GM21528 (cell line): ENCODE data around the gene BNIPL.

ENCODE experiments used
- ATAC-seq: cut with Tn5 transposase; IDR thresholded peaks from one replicate; pipeline ENCODE4 v1.9.1; 2021; ENCODE audit warnings: mild to moderate bottlenecking, moderate library complexity; ENCODE audit not compliant: unreplicated experiment, low FRiP score

The BNIPL gene

DNA sequence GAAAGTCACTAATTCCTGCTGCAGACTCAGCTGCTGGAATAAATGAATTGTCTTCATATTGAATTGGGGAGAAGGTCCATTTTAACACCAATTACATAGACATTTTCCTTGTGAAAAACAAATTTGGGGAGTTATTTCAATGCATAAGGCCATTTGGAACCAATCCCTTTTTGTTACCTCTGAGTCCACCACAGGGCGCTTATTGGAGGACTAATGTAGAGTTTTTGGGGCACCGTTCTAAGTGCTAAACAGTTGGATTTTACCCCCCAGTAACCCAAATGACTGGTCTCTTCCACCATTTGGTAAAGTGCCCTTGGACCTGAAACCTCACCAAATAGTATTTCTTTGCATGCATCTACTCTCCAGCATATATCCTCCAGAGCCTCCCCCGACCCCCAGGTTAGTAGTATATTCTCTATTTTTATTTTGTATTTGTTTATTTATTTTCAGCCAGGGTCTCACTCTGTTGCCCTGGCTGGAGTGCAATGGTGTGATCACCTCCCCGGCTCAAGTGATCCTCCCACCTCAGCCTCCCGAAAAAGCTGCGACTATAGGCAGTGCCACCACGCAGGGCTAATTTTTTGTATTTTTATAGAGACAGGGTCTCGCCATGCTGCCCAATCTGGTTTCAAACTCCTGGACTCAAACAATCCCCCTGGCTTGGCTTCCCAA is 26.6 kb upstream of the BNIPL start:
- no peak for ATAC-seq

DNA sequence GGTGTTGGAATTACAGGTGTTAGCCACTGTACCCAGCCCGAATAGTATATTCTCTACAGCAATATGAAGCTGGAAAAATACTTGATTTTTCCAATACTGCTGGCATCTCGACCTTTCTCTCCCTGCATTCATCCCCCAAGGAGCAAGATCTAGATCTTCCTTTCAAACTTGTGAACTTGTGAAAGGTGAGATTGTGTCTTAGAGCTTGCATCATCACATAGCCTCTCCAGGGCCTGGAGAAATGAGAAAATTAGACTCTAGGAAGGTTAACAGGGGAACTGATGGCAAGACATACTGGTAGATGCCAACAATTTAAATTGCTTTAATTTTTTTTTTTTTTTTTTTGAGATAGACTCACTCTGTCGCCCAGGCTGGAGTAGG is 26.1 kb upstream of the BNIPL start:
- ATAC-seq, result no peak

DNA sequence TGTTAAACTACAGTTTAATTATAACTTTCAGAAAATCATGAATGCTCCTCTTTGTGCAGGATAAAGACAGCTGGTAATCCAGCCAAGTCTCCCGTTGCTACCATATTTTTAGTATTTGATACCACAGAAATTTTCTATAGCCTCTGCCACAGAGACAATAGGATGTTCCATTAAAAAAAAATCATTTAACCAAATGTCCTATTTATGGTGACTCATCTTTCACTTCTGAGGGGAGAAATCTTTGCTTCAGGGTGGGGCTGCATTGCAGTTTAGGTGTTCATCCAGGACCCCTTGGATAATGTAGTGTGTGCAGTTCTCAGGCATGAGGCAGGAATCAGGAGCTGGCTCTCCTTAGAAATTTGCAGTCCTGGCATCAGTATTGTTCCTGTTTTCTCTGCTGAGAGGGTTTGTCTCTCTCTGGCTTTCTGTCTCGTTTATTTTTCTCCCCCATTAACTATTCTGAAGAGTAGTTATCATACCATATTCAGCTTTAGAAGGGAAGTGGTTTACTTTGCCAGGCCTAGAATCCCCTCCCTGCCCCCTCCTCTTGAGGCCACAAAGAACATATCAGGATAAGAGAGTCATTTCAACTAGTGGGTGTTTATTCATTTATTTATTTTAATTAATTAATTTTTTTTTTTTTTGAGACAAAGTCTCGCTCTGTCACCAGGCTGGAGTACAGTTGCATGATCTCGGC is 25.1 kb upstream of the BNIPL start:
- ATAC-seq, result no peak

DNA sequence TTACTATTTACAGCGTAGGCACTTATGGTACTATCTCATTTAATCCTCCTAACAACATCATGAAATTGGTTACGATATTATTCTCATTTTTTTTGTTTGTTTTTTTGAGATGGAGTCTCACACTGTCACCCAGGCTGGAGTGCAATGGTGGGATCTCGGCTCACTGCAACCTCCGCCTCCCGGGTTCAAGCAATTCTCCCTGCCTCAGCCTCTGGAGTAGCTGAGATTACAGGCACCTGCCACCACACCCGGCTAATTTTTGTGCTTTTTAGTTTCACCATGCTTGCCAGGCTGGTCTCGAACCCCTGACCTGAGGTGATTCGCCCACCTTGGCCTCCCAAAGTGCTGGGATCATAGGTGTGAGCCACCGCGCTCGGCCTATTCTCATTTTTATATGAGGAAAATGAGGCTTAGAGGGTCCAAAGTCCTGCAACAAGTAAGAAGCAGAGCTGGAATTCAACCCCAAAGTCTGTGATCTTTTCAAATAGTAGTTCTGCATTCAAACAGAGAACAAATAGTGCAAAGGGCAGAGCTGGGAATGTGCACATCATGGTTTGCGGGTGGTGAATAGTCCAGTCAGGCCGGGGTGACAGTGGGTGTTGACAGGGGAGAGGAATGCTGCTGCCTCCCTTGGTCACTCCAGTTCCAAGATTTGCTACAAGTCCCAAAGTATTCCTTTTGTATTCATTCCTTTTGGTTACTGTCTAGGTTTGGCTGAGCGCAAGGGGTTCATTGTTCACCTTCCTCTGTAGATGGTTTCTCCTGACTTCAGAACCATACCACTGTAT is 23.5 kb upstream of the BNIPL start:
- no peak for ATAC-seq

DNA sequence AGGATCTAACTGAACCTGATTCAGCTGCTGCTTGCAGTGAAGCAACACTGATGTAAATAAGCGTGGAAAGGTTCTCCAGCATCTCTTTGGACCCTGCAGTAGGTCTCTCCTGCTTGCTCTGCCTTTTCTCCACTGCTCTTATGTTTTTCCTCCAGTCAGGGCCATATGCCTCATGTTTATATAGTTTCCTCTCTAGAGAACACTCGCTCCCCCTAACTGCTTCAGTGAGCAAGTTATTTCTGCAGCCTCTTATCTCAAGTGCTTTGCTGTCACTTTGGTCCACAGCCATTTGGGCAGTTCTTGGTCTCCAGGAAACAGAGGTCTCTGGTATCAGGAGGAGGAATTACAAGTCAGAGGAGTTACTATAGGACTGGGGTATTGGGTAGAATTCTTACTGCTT is 22.9 kb upstream of the BNIPL start:
- no peak for ATAC-seq

DNA sequence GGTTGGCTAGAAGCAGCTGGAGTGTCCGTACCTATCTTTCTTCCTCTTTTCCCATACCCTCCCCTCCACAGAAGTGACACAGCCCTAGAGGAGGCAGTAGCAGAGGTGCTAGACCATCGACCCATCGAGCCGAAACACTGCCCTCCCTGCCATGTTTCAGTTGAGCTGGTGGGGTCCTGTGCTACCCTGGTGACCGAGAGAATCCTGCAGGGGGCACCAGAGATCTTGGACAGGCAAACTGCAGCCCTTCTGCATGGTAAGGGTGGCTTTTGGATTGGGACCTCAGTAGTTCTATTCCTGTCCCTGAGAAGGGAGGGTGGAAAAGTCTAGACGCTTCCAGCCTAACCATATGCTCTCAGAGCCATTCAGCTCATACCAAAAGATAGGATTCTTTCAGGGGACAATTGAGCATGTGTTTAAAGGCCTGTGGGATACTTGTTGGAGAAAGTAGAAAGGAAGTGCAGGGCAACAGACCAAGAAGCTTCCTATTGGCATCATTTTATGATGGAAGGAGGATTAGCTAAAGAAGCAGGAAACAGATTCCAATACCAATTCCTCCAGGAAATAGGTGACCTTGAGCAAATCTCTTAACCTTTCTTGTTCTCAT is 11.7 kb upstream of the BNIPL start:
- ATAC-seq, result no peak

DNA sequence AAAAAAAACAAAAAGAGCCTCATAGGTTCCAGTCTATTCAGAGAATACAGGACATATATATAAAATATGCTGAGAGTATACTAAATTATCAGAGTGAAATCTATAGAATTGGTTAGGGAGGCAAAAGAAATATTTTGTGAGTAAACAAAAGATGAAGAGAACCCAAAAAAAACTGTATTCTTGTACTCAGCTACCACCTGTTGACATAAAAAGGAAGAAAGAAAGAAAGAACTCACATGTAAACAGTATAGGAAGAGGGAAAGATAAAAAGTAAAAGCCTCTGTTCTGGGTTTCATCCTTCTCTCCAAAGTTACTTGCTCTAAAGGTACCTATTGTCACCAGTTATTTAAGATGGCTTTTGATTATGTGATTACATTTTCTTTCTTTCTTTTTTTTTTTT is 9.9 kb upstream of the BNIPL start:
- no peak for ATAC-seq

DNA sequence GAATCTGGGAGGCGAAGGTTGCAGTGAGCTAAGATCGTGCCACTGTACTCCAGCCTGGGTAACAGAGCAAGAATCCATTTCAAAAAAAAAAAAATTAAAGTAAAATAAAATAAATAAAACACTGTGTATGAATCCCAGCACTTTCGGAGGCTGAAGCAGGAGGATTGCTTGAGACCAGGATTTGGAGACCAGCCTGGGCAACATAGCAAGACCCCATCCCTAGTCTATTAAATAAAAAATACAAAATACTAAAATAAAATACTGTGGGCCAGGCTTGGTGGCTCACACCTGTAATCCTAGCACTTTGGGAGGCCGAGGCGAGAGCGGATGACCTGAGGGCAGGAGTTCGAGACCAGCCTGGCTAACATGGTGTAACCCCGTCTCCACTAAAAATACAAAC is 4.2 kb upstream of the BNIPL start:
- ATAC-seq, result no peak

DNA sequence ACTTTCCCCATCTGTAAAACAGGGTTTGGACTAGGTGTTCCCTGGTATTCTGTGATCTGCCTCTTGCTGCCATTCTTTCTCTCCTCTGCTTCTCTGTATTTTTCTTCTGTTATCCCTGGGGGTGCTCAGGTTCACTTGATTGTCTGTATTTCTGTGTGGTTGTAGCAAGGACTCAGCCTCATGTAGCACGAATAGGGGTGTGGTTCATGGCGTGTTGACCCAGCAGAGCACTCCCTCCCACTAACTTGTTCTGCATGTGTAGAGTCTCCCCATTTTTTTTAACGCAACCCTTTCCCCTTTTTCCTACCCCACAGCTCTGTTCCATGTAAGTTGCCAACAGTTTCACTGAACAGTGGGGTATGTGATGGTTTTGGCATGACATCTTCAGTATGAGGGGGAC is 1.2 kb upstream of the BNIPL start:
- ATAC-seq, result no peak

DNA sequence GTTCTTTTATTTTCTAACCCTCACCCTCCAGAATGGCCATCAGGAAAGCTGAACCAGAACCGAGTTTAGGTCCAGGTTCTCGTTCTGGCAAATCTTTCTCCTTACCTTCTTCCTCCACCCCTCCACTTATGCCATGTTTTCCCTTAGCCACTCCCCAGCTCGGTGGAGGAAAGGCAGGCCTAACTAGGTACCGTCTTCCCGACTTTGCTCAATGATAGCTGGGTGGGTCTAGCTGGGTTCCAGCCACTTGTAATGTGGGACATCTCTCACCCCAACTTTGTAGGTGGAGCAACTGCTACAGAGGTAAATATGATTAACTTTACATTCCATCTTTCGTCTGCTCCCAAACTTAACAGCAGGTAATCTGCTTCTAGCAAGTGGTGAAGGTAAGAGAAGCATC is 646 bp downstream of the BNIPL start:
- no peak for ATAC-seq

DNA sequence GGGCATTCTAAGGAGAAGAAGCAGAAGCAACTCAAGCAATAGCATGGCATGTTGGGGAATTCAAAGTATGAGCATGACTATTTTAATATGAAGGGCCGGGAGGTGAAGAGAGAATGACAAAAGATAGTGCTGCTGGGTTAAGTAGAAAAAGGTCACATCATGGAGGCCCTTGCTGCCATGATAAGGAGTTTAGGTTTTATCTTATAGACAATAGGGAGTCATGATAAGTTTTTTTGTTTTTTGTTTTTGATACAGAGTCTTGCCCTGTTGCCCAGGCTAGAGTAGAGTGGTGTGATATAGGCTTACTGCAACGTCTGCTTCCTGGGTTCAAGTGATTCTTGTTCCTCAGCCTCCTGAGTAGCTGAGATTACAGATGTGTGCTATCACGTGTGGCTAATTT is 3.1 kb downstream of the BNIPL start:
- no peak for ATAC-seq

DNA sequence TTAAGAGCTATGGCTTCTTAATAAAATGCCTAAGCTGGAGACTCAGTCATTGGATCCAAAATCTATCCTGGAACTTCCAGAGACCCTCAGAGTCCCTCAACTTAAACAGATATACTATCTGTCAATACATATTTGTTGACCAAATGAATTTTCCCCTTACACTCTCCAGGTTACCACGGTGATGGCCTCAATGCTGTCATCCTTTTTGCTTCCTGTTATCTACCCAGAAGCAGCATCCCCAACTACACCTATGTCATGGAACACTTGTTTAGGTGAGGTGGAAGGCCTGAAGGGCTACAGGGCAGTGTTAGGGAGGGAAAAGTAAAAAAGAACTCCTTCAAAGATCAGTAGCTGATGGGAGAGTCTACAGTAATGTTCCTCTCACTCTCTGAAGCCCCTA is 6.8 kb downstream of the BNIPL start:
- ATAC-seq, result no peak

DNA sequence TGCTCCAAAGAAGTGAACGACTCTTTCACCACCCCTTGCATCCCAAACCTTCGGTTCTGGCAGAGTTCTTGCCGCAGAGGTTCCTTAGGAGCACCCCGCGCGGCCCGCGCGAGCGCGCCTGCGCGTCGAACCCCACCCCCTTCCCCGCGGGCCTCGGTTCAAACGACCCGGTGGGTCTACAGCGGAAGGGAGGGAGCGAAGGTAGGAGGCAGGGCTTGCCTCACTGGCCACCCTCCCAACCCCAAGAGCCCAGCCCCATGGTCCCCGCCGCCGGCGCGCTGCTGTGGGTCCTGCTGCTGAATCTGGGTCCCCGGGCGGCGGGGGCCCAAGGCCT is 11.2 kb downstream of the BNIPL start, which contains the start of gene C1orf56:
Gene C1orf56, plus strand, starts transcription at position 161 of the 334 bp plus-strand sequence. Its CDS starts 97 bp downstream, at position 258.
- no peak for ATAC-seq

DNA sequence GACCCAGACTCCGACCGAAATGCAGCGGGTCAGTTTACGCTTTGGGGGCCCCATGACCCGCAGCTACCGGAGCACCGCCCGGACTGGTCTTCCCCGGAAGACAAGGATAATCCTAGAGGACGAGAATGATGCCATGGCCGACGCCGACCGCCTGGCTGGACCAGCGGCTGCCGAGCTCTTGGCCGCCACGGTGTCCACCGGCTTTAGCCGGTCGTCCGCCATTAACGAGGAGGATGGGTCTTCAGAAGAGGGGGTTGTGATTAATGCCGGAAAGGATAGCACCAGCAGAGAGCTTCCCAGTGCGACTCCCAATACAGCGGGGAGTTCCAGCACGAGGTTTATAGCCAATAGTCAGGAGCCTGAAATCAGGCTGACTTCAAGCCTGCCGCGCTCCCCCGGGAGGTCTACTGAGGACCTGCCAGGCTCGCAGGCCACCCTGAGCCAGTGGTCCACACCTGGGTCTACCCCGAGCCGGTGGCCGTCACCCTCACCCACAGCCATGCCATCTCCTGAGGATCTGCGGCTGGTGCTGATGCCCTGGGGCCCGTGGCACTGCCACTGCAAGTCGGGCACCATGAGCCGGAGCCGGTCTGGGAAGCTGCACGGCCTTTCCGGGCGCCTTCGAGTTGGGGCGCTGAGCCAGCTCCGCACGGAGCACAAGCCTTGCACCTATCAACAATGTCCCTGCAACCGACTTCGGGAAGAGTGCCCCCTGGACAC is 11.7 kb downstream of the BNIPL start:
- no peak for ATAC-seq

DNA sequence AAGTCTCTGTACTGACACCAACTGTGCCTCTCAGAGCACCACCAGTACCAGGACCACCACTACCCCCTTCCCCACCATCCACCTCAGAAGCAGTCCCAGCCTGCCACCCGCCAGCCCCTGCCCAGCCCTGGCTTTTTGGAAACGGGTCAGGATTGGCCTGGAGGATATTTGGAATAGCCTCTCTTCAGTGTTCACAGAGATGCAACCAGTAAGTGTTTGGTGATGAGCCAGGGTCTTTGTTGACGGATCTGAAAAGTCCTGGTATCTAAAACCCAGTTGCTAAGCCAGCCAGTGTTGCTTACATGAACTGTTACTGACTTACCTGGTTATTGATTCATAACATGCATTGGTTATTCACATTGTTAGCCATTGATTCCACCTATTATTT is 12.3 kb downstream of the BNIPL start:
- ATAC-seq, result no peak

DNA sequence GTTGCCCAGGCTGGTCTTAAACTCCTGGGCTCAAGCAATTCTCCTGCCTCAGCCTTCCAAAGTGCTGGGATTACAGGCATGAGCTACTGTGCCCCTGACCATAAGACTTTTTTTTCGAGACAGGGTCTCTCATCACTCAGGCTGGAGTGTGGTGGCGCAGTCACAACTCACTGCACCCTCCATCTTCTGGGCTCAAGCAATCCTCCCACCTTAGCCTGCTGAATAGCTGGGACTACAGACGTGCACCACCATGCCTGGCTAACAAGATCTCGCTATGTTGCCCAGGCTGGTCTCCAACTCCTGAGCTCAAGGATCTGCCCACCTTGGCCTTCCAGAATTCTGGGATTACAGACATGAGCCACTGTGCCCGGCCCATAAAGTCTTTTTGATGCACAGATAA is 13.1 kb downstream of the BNIPL start:
- no peak for ATAC-seq

DNA sequence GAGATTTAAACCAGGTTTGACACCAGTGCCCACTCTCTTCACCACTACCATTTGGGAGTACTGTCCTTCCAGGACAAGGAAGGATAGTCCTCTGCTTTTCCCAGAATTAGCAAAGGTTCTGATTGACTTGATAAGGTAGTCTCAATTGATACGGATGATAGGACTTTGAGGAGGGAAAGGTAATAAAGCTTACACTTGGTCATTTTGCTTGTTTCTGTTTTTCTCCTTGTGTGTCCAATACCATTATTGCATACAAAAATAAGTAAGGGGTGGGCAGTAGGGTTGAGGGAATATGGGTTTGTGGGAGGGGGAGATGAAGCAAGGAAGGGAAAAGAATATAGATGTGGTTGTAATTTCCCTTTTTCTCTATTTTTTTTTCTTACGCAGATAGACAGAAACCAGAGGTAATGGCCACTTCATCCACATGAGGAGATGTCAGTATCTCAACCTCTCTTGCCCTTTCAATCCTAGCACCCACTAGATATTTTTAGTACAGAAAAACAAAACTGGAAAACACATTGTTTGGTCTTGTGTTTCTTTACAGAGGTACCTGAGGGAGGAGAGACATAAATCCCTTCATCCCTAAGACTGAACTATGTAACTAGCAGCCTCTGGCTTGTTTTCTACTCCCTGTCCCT is 13.8 kb downstream of the BNIPL start:
- no peak for ATAC-seq

DNA sequence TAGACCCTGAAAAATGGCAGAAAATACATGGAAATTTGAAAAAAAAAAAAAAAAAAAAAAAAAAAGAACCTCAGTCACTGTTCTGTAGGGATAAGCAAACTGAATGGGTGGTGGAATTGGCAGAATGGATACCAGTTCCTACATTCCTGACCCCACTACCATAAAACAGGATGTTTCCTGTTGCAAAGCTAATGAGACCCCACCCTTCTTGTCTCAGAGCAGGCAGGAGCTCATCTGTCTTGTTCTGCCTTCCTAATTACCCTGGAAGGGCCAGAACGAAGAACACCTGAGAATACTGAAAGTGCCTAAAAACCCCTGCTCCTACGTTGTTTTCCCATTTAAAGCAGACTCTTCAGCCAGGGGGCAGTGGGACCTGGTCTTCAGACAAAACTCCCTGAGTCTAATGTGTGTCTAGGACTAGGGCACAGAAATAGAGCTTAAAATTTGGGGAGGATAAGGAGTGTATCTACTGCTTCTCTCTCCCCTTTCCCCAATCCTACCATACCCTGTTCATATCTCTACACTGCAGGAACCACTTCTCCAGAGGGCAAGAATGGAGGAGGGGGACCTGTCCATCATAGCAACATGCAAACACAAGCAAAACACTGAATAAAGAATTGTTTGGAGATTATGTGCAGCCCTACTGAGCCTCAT is 15.1 kb downstream of the BNIPL start:
- no peak for ATAC-seq

DNA sequence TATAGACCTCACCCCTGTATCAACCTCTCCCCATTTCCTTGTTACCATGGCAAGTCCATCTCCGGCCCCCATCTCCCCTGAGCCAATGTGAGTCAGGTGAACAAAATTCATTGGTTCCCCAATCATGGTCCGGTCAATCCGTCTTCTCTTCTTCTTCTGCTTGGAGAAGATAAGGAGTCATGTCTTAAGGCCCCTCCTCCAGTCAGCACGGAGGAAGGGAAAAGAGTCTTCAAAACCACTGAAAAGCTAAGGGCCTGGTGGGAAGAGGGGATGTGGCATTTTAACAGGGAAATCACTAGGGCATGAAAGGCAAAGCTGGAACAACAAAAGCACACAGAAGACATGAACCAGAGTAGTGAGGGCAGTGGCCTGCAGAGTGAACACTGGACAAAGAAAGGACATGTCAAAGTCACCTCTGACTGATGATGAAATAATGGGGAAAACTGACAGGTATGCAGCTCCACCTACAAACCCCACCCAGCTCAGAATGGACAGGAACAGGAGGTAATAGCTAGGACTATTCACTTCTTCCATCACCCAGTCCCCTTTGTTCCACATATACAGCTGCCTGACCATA is 18.7 kb downstream of the BNIPL start:
- no peak for ATAC-seq
